HCT116 (cell line): Measurements from ENCODE around the gene GUK1.

Experiments
- CTCF ChIP-seq, 3 experiments: fragments of 200-600 bp in 1 of 3; sonication (generic) in 1 of 3; IDR thresholded peaks in 2 of 3; conservative IDR thresholded peaks in 1 of 3; 2 replicates each; pipeline ENCODE4 v1.5.1; 2012 to 2017; ENCODE audit warnings: low read depth in 2 of 3, low read length in 2 of 3, antibody characterized with exemption in 1 of 3, borderline replicate concordance in 1 of 3, control low read depth in 1 of 3, mild to moderate bottlenecking in 1 of 3, mixed read lengths in 1 of 3, mixed run types in 1 of 3, moderate library complexity in 1 of 3; ENCODE audit not compliant: insufficient read depth in 1 of 3
- POLR2A ChIP-seq: IDR thresholded peaks from 2 replicates; pipeline ENCODE4 v1.7.0; 2011; ENCODE audit warnings: borderline replicate concordance; ENCODE audit not compliant: insufficient read depth, insufficient read length; ENCODE audit errors: extremely low read depth

- TF ChIP-seq CTCF (IDR thresholded peaks at IDR 0.05 in 2 of 3, conservative IDR thresholded peaks at IDR 0.05 in 1 of 3; ENCODE audit: borderline replicate concordance in 1 of 3, insufficient read depth in 1 of 3, low read depth in 2 of 3, low read length in 2 of 3) (no peak), POLR2A (no peak)
Measured at GRCh38 chr1:228178737-228179684, 38.9 kb downstream of the GUK1 start.
